ENCODE data around the gene MOB1B. TPM values are rescaled to one million over a fixed set of nuclear protein-coding genes. Genes with fewer than 3 reads are reported as not detected.

MOB1B gene
- total and polyA plus RNA-seq, 10 of the 15 experiments (the other 5 are each of a cell fraction or from before 2014, with no cell fraction given): 1.9 to 11.4 (median 6.1) TPM

DNA sequence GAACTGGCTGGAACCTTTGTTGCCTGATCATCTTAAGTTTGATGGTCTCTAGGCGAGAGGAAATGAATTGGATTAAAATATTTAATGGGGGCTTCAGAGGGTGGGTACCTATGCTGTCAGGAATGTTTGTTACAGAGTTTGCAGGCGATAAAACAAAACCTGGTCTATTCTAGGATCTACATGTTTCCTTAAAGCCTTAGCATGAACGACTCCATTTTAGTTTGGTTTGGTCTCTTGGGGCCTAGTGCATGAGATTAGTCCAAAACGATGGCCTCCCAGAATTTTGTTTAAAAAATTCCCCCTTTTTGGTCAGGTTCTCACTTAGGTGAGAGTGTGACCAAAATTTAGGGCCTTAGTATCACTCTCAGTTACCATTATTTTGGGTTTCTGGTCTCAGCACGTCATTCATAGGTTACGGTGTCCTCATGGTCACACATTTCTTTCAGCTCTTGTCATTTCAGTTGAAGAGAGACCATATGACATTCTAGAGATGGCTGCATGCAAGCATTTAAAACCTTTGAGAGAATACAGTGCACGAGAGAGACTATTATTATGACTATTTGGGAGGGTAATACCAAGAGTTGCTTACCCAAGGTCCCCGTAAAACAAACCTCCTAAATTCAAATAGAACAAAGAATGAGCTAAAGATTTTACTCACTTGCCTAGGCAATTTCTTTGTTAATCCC is 13.8 kb downstream of the MOB1B start (continued):
- TF ChIP-seq, protein P1, sequence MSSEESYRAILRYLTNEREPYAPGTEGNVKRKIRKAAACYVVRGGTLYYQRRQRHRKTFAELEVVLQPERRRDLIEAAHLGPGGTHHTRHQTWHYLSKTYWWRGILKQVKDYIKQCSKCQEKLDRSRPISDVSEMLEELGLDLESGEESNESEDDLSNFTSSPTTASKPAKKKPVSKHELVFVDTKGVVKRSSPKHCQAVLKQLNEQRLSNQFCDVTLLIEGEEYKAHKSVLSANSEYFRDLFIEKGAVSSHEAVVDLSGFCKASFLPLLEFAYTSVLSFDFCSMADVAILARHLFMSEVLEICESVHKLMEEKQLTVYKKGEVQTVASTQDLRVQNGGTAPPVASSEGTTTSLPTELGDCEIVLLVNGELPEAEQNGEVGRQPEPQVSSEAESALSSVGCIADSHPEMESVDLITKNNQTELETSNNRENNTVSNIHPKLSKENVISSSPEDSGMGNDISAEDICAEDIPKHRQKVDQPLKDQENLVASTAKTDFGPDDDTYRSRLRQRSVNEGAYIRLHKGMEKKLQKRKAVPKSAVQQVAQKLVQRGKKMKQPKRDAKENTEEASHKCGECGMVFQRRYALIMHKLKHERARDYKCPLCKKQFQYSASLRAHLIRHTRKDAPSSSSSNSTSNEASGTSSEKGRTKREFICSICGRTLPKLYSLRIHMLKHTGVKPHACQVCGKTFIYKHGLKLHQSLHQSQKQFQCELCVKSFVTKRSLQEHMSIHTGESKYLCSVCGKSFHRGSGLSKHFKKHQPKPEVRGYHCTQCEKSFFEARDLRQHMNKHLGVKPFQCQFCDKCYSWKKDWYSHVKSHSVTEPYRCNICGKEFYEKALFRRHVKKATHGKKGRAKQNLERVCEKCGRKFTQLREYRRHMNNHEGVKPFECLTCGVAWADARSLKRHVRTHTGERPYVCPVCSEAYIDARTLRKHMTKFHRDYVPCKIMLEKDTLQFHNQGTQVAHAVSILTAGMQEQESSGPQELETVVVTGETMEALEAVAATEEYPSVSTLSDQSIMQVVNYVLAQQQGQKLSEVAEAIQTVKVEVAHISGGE (CRISPR knock-in tag; IDR thresholded peaks at IDR 0.05): peak; percentile 29; the same call in 1 of the 2 replicates
- TF ChIP-seq, protein P2, sequence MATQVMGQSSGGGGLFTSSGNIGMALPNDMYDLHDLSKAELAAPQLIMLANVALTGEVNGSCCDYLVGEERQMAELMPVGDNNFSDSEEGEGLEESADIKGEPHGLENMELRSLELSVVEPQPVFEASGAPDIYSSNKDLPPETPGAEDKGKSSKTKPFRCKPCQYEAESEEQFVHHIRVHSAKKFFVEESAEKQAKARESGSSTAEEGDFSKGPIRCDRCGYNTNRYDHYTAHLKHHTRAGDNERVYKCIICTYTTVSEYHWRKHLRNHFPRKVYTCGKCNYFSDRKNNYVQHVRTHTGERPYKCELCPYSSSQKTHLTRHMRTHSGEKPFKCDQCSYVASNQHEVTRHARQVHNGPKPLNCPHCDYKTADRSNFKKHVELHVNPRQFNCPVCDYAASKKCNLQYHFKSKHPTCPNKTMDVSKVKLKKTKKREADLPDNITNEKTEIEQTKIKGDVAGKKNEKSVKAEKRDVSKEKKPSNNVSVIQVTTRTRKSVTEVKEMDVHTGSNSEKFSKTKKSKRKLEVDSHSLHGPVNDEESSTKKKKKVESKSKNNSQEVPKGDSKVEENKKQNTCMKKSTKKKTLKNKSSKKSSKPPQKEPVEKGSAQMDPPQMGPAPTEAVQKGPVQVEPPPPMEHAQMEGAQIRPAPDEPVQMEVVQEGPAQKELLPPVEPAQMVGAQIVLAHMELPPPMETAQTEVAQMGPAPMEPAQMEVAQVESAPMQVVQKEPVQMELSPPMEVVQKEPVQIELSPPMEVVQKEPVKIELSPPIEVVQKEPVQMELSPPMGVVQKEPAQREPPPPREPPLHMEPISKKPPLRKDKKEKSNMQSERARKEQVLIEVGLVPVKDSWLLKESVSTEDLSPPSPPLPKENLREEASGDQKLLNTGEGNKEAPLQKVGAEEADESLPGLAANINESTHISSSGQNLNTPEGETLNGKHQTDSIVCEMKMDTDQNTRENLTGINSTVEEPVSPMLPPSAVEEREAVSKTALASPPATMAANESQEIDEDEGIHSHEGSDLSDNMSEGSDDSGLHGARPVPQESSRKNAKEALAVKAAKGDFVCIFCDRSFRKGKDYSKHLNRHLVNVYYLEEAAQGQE (IDR thresholded peaks at IDR 0.05; ENCODE audit: low read depth, low read length): no peak
- TF ChIP-seq CREM (IDR thresholded peaks at IDR 0.05; ENCODE audit: low read depth) (peak; percentile 56; the same call in 1 of the 2 replicates), IRF4 (IDR thresholded peaks at IDR 0.05; ENCODE audit: low read depth, low read length) (no peak), FOXK2 (IDR thresholded peaks at IDR 0.05) (no peak), MEF2B (IDR thresholded peaks at IDR 0.05; ENCODE audit: partially characterized antibody, poor library complexity, severe bottlenecking) (peak; percentile 65), EED (IDR thresholded peaks at IDR 0.05; ENCODE audit: low read depth) (0 out of 2 replicates have a peak, but pooled peaks have one; percentile 37), BHLHE40 (IDR thresholded peaks at IDR 0.05; ENCODE audit: borderline replicate concordance in 1 of 2, low read depth in 2 of 2, low read length in 1 of 2) (peak; percentile 37 to 50; a peak in 2 of 4 replicates), YY1 (IDR thresholded peaks at IDR 0.05; ENCODE audit: low read depth, low read length) (peak; percentile 44; the same call in 1 of the 2 replicates), FOXM1 (IDR thresholded peaks at IDR 0.05; ENCODE audit: low read depth, low read length) (peak; percentile 67; the same call in 1 of the 2 replicates), CREB1 (IDR thresholded peaks at IDR 0.05; ENCODE audit: low read depth) (peak; percentile 43; the same call in 1 of the 2 replicates), JUNB (IDR thresholded peaks at IDR 0.05) (peak; percentile 91)
- TF ChIP-seq, protein P3, sequence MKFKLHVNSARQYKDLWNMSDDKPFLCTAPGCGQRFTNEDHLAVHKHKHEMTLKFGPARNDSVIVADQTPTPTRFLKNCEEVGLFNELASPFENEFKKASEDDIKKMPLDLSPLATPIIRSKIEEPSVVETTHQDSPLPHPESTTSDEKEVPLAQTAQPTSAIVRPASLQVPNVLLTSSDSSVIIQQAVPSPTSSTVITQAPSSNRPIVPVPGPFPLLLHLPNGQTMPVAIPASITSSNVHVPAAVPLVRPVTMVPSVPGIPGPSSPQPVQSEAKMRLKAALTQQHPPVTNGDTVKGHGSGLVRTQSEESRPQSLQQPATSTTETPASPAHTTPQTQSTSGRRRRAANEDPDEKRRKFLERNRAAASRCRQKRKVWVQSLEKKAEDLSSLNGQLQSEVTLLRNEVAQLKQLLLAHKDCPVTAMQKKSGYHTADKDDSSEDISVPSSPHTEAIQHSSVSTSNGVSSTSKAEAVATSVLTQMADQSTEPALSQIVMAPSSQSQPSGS (IDR thresholded peaks at IDR 0.05; ENCODE audit: low read length): peak; percentile 68
- TF ChIP-seq, protein P4, sequence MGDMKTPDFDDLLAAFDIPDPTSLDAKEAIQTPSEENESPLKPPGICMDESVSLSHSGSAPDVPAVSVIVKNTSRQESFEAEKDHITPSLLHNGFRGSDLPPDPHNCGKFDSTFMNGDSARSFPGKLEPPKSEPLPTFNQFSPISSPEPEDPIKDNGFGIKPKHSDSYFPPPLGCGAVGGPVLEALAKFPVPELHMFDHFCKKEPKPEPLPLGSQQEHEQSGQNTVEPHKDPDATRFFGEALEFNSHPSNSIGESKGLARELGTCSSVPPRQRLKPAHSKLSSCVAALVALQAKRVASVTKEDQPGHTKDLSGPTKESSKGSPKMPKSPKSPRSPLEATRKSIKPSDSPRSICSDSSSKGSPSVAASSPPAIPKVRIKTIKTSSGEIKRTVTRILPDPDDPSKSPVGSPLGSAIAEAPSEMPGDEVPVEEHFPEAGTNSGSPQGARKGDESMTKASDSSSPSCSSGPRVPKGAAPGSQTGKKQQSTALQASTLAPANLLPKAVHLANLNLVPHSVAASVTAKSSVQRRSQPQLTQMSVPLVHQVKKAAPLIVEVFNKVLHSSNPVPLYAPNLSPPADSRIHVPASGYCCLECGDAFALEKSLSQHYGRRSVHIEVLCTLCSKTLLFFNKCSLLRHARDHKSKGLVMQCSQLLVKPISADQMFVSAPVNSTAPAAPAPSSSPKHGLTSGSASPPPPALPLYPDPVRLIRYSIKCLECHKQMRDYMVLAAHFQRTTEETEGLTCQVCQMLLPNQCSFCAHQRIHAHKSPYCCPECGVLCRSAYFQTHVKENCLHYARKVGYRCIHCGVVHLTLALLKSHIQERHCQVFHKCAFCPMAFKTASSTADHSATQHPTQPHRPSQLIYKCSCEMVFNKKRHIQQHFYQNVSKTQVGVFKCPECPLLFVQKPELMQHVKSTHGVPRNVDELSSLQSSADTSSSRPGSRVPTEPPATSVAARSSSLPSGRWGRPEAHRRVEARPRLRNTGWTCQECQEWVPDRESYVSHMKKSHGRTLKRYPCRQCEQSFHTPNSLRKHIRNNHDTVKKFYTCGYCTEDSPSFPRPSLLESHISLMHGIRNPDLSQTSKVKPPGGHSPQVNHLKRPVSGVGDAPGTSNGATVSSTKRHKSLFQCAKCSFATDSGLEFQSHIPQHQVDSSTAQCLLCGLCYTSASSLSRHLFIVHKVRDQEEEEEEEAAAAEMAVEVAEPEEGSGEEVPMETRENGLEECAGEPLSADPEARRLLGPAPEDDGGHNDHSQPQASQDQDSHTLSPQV (IDR thresholded peaks at IDR 0.05): peak; percentile 98
